Neural progenitor cell (in vitro differentiated cells): ENCODE results near the gene PIP4K2A. TPM values are rescaled to one million over a fixed set of nuclear protein-coding genes. Genes with fewer than 3 reads are reported as not detected.

Source experiments
- DNase-seq: peaks from one replicate; pipeline ENCODE4 v3.0.0-alpha.2; 2016; ENCODE audit warnings: low spot score
- H2AFZ ChIP-seq: fragments of 200-600 bp; sonication (generic); replicated peaks from 2 replicates; pipeline ENCODE4 v1.6.1; 2016; ENCODE audit warnings: antibody characterized with exemption
- H3F3A ChIP-seq: fragments of 200-600 bp; sonication (generic); 2 replicates; pipeline ENCODE4 v1.6.1; 2016; ENCODE audit warnings: antibody characterized with exemption, low read depth
- H3K27ac ChIP-seq: fragments of 200-600 bp; sonication (generic); 2 replicates; pipeline ENCODE4 v1.5.1; 2016; ENCODE audit warnings: mild to moderate bottlenecking
- H3K27me3 ChIP-seq: fragments of 200-600 bp; sonication (generic); 2 replicates; pipeline ENCODE4 v1.6.1; 2016; ENCODE audit warnings: mild to moderate bottlenecking, moderate library complexity
- H3K36me3 ChIP-seq: fragments of 200-600 bp; sonication (generic); 2 replicates; pipeline ENCODE4 v1.5.1; 2016
- H3K4me1 ChIP-seq: fragments of 200-600 bp; sonication (generic); 2 replicates; pipeline ENCODE4 v1.6.1; 2016; ENCODE audit warnings: mixed run types
- H3K4me2 ChIP-seq: fragments of 200-600 bp; sonication (generic); 2 replicates; pipeline ENCODE4 v1.6.1; 2016
- H3K4me3 ChIP-seq: fragments of 200-600 bp; sonication (generic); 2 replicates; pipeline ENCODE4 v1.5.1; 2016
- H3K79me2 ChIP-seq: fragments of 200-600 bp; sonication (generic); 2 replicates; pipeline ENCODE4 v1.6.1; 2016; ENCODE audit warnings: low read depth
- H3K9ac ChIP-seq: fragments of 200-600 bp; sonication (generic); 2 replicates; pipeline ENCODE4 v1.6.1; 2016
- H3K9me3 ChIP-seq: fragments of 200-600 bp; sonication (generic); 2 replicates; pipeline ENCODE4 v1.5.1; 2016; ENCODE audit warnings: low read depth
- H4K20me1 ChIP-seq: fragments of 200-600 bp; sonication (generic); 2 replicates; pipeline ENCODE4 v1.6.1; 2016; ENCODE audit warnings: low read depth
- H3K27ac Mint-ChIP-seq: 3 replicates; pipeline ENCODE4 v1.8.0; 2021; ENCODE audit warnings: mixed read lengths
- H3K27me3 Mint-ChIP-seq: 2 replicates; pipeline ENCODE4 v1.8.0; 2022; ENCODE audit warnings: low read depth, mild to moderate bottlenecking, inconsistent platforms, moderate library complexity, mixed read lengths; ENCODE audit not compliant: insufficient read depth
- H3K36me3 Mint-ChIP-seq: 3 replicates; pipeline ENCODE4 v1.8.0; 2021; ENCODE audit warnings: mixed read lengths
- H3K4me1 Mint-ChIP-seq: 3 replicates; pipeline ENCODE4 v1.8.0; 2021; ENCODE audit warnings: mixed read lengths
- H3K4me3 Mint-ChIP-seq: 3 replicates; pipeline ENCODE4 v1.8.0; 2021; ENCODE audit warnings: mild to moderate bottlenecking, moderate library complexity, mixed read lengths
- H3K9me3 Mint-ChIP-seq: 3 replicates; pipeline ENCODE4 v1.8.0; 2020; ENCODE audit warnings: mixed read lengths
- EZH2 ChIP-seq: fragments of 200-600 bp; sonication (generic); IDR thresholded peaks from 2 replicates; pipeline ENCODE4 v1.6.1; 2017; ENCODE audit warnings: antibody characterized with exemption, mild to moderate bottlenecking, moderate library complexity
- EZH2phosphoT487 ChIP-seq: fragments of 200-600 bp; sonication (generic); IDR thresholded peaks from 2 replicates; pipeline ENCODE4 v1.6.1; 2017; ENCODE audit warnings: antibody characterized with exemption
- total RNA-seq: library from RNA; depleted of rRNA; stranded (reverse); fragments of >200 nt; gene quantifications from 2 replicates; pipeline ENCODE4 v1.2.3, GENCODE V29; 2015; ENCODE audit warnings: low replicate concordance
- TF ChIP-seq, protein P1 (sequence below): fragments of 200-600 bp; sonication (generic); IDR thresholded peaks from 2 replicates; pipeline ENCODE4 v1.5.1; 2017; ENCODE audit warnings: antibody characterized with exemption, mild to moderate bottlenecking

PIP4K2A gene
- total RNA-seq, 1 donor from 2014 or later = 37.6 TPM

DNA sequence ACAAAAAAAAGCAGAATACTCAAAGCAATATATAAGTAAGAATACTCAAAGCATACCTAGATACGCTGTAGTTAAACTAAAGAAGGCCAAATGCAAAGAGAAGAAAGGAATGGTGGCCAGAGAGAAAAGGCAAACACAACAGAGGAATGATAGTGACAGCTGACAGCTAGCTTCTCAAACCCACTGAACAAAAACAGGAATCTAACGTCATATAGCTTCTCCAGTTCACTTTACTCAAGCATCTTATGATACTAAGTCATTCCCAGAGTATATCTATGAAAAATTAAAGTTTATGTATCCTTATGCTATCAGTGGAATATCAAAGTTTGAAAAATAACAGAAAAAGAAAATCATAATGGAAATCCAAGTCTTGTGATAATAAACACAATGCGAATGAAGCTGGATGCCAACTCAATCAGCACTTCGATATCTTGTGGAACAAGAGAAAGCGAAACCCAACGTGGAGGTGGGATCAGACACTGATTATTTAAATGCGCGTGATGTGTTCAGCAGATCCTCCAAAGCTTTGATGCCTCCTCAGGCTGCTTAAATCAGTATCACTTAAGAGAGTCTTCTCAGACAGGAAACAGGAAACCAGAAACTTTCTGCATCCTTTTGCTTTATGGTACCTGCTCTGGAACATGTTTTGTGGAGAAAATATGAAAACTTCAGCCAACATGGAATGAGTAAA is 102.8 kb downstream of the PIP4K2A start:
- Mint-ChIP-seq H3K9me3 (peaks cover 14% of the 10 kb centered on the region), H3K4me3 (no peak overlapping the region), H3K27me3 (no peaks in the 10 kb centered on the region), H3K27ac (no peak overlapping the region), H3K36me3 (peaks cover 25% of the 10 kb centered on the region), H3K4me1 (peaks cover 27% of the 10 kb centered on the region)
- no peaks in the 10 kb centered on the region for H3K27me3 ChIP-seq
- no peak overlapping the region for H3K4me2 ChIP-seq
- TF ChIP-seq, protein P1, sequence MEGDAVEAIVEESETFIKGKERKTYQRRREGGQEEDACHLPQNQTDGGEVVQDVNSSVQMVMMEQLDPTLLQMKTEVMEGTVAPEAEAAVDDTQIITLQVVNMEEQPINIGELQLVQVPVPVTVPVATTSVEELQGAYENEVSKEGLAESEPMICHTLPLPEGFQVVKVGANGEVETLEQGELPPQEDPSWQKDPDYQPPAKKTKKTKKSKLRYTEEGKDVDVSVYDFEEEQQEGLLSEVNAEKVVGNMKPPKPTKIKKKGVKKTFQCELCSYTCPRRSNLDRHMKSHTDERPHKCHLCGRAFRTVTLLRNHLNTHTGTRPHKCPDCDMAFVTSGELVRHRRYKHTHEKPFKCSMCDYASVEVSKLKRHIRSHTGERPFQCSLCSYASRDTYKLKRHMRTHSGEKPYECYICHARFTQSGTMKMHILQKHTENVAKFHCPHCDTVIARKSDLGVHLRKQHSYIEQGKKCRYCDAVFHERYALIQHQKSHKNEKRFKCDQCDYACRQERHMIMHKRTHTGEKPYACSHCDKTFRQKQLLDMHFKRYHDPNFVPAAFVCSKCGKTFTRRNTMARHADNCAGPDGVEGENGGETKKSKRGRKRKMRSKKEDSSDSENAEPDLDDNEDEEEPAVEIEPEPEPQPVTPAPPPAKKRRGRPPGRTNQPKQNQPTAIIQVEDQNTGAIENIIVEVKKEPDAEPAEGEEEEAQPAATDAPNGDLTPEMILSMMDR = no peak
- TF ChIP-seq EZH2 (no peak), EZH2phosphoT487 (no peak)
- peaks cover 26% of the 10 kb centered on the region for H3K79me2 ChIP-seq
- DNase-seq = no peak
- peaks cover 33% of the 10 kb centered on the region for H3K4me1 ChIP-seq
- no peak overlapping the region for H3K27ac ChIP-seq
- peaks cover 5% of the 10 kb centered on the region for H4K20me1 ChIP-seq
- no peak overlapping the region for H2AFZ ChIP-seq
- H3K9ac ChIP-seq = no peak overlapping the region
- H3K36me3 ChIP-seq = no peaks in the 10 kb centered on the region
- H3K4me3 ChIP-seq = no peak overlapping the region
- H3F3A ChIP-seq = peaks cover 5% of the 10 kb centered on the region
- no peaks in the 10 kb centered on the region for H3K9me3 ChIP-seq

DNA sequence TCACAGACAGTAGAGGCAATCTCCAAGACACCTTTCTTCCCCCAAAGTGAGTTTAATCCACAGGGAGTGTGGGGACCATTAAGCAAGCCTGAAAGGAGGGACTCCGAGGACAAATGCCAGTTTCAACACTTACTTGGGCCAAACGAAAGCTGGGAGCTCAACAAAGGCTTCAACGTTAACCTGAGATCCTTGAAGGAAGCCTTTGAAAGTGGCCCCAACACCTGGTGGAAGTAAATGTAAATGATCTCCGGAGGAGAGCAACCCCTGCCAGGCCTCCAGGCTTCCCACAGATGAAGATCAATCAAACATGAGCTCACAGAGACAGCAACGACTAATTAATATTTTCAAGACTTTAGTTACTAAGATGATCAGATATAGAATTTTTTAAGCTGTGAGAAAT is 103.8 kb downstream of the PIP4K2A start:
- H3K27me3 ChIP-seq = no peaks in the 10 kb centered on the region
- no peaks in the 10 kb centered on the region for H3K9me3 ChIP-seq
- Mint-ChIP-seq H3K36me3 (peaks cover 25% of the 10 kb centered on the region), H3K27me3 (no peaks in the 10 kb centered on the region), H3K4me3 (no peak overlapping the region), H3K4me1 (peaks cover 25% of the 10 kb centered on the region), H3K9me3 (peaks cover 14% of the 10 kb centered on the region), H3K27ac (no peak overlapping the region)
- H3K4me1 ChIP-seq = peaks cover 30% of the 10 kb centered on the region
- peaks cover 9% of the 10 kb centered on the region for H3F3A ChIP-seq
- no peak for DNase-seq
- H3K9ac ChIP-seq = no peak overlapping the region
- H3K36me3 ChIP-seq = no peaks in the 10 kb centered on the region
- H3K4me3 ChIP-seq = no peak overlapping the region
- no peak overlapping the region for H3K4me2 ChIP-seq
- H2AFZ ChIP-seq = no peak overlapping the region
- H3K27ac ChIP-seq = no peak overlapping the region
- peaks cover 20% of the 10 kb centered on the region for H3K79me2 ChIP-seq
- peaks cover under 1% of the 10 kb centered on the region for H4K20me1 ChIP-seq
- TF ChIP-seq EZH2 = no peak

DNA sequence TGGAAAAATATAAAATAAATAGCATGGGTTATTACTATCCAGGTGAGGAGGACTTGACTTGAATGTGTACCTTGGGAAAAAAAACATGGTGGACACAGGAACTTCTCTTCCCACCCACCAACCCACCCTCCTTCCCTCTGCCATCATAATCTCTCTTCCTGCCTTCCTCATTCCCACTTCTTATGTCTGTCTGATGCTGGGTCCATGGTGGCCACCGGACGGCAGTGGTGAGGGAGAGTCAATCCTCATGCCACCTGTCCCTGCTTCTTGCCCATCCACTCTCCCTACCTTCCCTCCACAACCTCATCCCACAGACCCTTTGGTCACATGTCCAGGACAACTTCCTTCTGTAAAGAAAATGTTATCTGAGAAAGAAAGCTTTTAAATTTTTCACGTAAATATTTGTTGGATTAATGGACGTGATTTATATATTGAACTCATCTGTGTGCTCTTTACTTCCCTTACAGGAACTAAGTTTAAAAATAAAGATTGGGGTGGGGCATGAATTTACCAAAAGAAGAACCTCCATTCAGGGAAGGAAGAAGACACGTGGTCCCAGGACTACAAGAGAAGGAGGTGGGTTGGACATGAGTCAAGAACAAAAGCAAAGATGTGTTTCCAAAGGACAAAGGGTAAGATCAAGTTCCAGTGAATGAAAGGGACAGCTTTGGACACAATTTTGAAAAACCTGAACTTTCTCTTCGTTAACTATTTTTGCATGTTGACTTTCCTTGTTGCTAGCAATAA is 104.5 kb downstream of the PIP4K2A start:
- Mint-ChIP-seq H3K4me1 (peaks cover 28% of the 10 kb centered on the region), H3K4me3 (no peak overlapping the region), H3K36me3 (peaks cover 25% of the 10 kb centered on the region), H3K9me3 (peaks cover 14% of the 10 kb centered on the region), H3K27ac (no peak overlapping the region), H3K27me3 (no peaks in the 10 kb centered on the region)
- Histone ChIP-seq H3K4me2 (no peak overlapping the region), H3K79me2 (peaks cover 20% of the 10 kb centered on the region), H3K9me3 (no peaks in the 10 kb centered on the region), H3F3A (peaks cover 16% of the 10 kb centered on the region), H3K4me1 (peaks cover 34% of the 10 kb centered on the region), H4K20me1 (no peaks in the 10 kb centered on the region), H2AFZ (no peak overlapping the region), H3K36me3 (no peaks in the 10 kb centered on the region), H3K4me3 (no peak overlapping the region), H3K9ac (no peak overlapping the region), H3K27me3 (no peaks in the 10 kb centered on the region), H3K27ac (no peak overlapping the region)
- DNase-seq = no peak
- no peak for TF ChIP-seq EZH2
- TF ChIP-seq, protein P1 = no peak

DNA sequence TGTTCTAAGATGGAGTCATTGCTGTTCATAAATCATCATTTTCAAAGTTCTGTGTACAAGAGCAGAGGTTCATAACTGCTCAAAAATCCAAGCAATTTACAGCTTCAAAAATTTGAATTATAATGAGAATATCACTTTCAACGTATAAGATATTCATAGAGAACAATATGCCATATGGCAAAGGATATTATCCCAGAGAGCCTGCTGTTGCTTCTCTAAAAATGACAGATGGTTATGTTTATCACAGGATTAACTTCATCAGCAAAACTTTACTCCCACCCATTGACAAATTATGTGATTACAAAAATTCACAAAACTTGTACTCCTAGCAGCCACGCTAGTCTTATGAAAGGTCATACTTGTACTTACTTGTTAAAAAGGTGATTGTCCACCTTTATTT is 105.1 kb downstream of the PIP4K2A start:
- H3K79me2 ChIP-seq = peaks cover 20% of the 10 kb centered on the region
- no peaks in the 10 kb centered on the region for H3K27me3 ChIP-seq
- no peak overlapping the region for H2AFZ ChIP-seq
- H3K4me2 ChIP-seq = no peak overlapping the region
- peaks cover 20% of the 10 kb centered on the region for H3F3A ChIP-seq
- no peak overlapping the region for H3K9ac ChIP-seq
- no peak for DNase-seq
- peaks cover 25% of the 10 kb centered on the region for H3K36me3 Mint-ChIP-seq
- H3K27ac ChIP-seq = no peak overlapping the region
- H3K4me1 ChIP-seq = peaks cover 40% of the 10 kb centered on the region
- no peaks in the 10 kb centered on the region for H3K36me3 ChIP-seq
- H3K27ac Mint-ChIP-seq = no peak overlapping the region
- peaks cover 14% of the 10 kb centered on the region for H3K9me3 Mint-ChIP-seq
- no peaks in the 10 kb centered on the region for H3K9me3 ChIP-seq
- no peaks in the 10 kb centered on the region for H4K20me1 ChIP-seq
- H3K4me3 ChIP-seq = no peak overlapping the region
- H3K4me1 Mint-ChIP-seq = peaks cover 33% of the 10 kb centered on the region
- H3K4me3 Mint-ChIP-seq = no peak overlapping the region
- no peaks in the 10 kb centered on the region for H3K27me3 Mint-ChIP-seq
- TF ChIP-seq EZH2 = no peak
- no peak for TF ChIP-seq EZH2phosphoT487
- TF ChIP-seq, protein P1 = no peak
